Ishikawa (cell line): ENCODE data around the gene PRPS1.

Source experiments
- CEBPB ChIP-seq: IDR thresholded peaks from 2 replicates; pipeline ENCODE4 v1.6.1; 2012
- CREB1 ChIP-seq: IDR thresholded peaks from 2 replicates; pipeline ENCODE4 v1.6.1; 2012; ENCODE audit warnings: low read depth
- EGR1 ChIP-seq: IDR thresholded peaks from 2 replicates; pipeline ENCODE4 v1.6.1; 2012
- EP300 ChIP-seq: IDR thresholded peaks from 2 replicates; pipeline ENCODE4 v1.6.1; 2012; ENCODE audit warnings: borderline replicate concordance
- FOXM1 ChIP-seq: IDR thresholded peaks from 2 replicates; pipeline ENCODE4 v1.6.1; 2012; ENCODE audit warnings: low read depth, borderline replicate concordance
- NFIC ChIP-seq: IDR thresholded peaks from 2 replicates; pipeline ENCODE4 v1.6.1; 2012
- RAD21 ChIP-seq: IDR thresholded peaks from 2 replicates; pipeline ENCODE4 v1.6.1; 2012; ENCODE audit warnings: low read depth
- REST ChIP-seq: IDR thresholded peaks from 2 replicates; pipeline ENCODE4 v1.6.1; 2012; ENCODE audit warnings: low read depth, mild to moderate bottlenecking
- TAF1 ChIP-seq: IDR thresholded peaks from 2 replicates; pipeline ENCODE4 v1.6.1; 2012; ENCODE audit warnings: low read depth, mild to moderate bottlenecking
- TCF12 ChIP-seq: IDR thresholded peaks from 2 replicates; pipeline ENCODE4 v1.6.1; 2012; ENCODE audit warnings: low read depth
- TEAD4 ChIP-seq: IDR thresholded peaks from 2 replicates; pipeline ENCODE4 v1.6.1; 2012
- USF1 ChIP-seq: IDR thresholded peaks from 2 replicates; pipeline ENCODE4 v1.6.1; 2012
- YY1 ChIP-seq: IDR thresholded peaks from 2 replicates; pipeline ENCODE4 v1.6.1; 2012; ENCODE audit warnings: low read depth
- ZBTB7A ChIP-seq: IDR thresholded peaks from 2 replicates; pipeline ENCODE4 v1.6.1; 2012; ENCODE audit warnings: low read depth

PRPS1 gene

GRCh38 chrX:107610667-107611066, 17.6 kb upstream of the PRPS1 start:
- no peak for TF ChIP-seq REST
- no peak for TF ChIP-seq TAF1
- TF ChIP-seq EGR1, result no peak

GRCh38 chrX:107619885-107620322, 8.4 kb upstream of the PRPS1 start:
- TF ChIP-seq TCF12, result no peak
- TF ChIP-seq EP300, result no peak
- TF ChIP-seq ZBTB7A, result no peak
- TF ChIP-seq CEBPB, result no peak
- no peak for TF ChIP-seq USF1
- TF ChIP-seq EGR1, result no peak

GRCh38 chrX:107624893-107625292, 3.4 kb upstream of the PRPS1 start:
- TF ChIP-seq EGR1 (no peak), EP300 (no peak), CEBPB (no peak), USF1 (no peak), TEAD4 (no peak), NFIC (no peak), FOXM1 (no peak), CREB1 (no peak)

GRCh38 chrX:107625739-107626138, 2.6 kb upstream of the PRPS1 start:
- TF ChIP-seq ZBTB7A, result no peak
- TF ChIP-seq NFIC, result no peak
- no peak for TF ChIP-seq USF1
- TF ChIP-seq TAF1, result no peak
- no peak for TF ChIP-seq TEAD4
- TF ChIP-seq EP300, result no peak
- no peak for TF ChIP-seq FOXM1
- no peak for TF ChIP-seq EGR1
- no peak for TF ChIP-seq YY1
- no peak for TF ChIP-seq REST
- no peak for TF ChIP-seq CEBPB

GRCh38 chrX:107626481-107626880, 1.8 kb upstream of the PRPS1 start:
- no peak for TF ChIP-seq YY1
- no peak for TF ChIP-seq RAD21
- TF ChIP-seq CREB1, result no peak
- TF ChIP-seq ZBTB7A, result no peak
- no peak for TF ChIP-seq TAF1
- TF ChIP-seq NFIC, result no peak
- TF ChIP-seq TCF12, result no peak
- TF ChIP-seq TEAD4, result no peak
- TF ChIP-seq USF1, result no peak
- no peak for TF ChIP-seq FOXM1
- TF ChIP-seq REST, result no peak
